Ovary (tissue), 3 donors: Measurements from ENCODE around the gene GNG12.

ENCODE experiments used
- EP300 ChIP-seq: sonication (generic); formaldehyde crosslinking; IDR thresholded peaks from one replicate; pipeline ENCODE4 v1.6.1; 2017; ENCODE audit warnings: antibody characterized with exemption
- POLR2A ChIP-seq: fragments of 450-650 bp; IDR thresholded peaks from one replicate; pipeline ENCODE4 v1.6.1; 2017; ENCODE audit warnings: antibody characterized with exemption, mild to moderate bottlenecking, moderate library complexity
- TF ChIP-seq, protein P1 (sequence below), 3 donors: fragments of 450-650 bp in 2 of 3; fragments of 200-600 bp in 1 of 3; IDR thresholded peaks; one replicate each; pipeline versions ENCODE4 v1.5.1 to v1.8.0; 2016 to 2022; ENCODE audit warnings: antibody characterized with exemption in 3 of 3, mild to moderate bottlenecking in 1 of 3
- donor health status: DM: no; HTN: no; CAD: no.

DNA sequence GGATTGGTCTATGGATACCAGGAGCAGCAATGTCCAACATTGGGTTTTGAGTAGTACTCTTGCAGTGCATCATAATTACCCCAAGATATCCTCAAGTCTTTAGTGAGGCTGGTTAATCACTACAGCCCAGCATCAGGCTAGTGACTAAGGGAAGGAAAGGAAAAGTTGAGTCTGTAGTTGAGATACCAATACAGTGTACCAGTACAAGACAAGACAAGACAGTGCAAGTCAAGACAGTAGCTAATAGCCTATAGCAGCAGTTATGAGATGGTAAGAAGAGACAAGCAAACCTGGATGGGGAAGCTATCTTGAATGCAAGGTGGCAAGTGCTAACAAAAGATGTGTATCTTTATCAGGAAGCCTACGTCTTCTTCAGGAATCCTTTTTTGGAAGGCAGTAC is 13.3 kb upstream of the GNG12 start:
- TF ChIP-seq, protein P1, sequence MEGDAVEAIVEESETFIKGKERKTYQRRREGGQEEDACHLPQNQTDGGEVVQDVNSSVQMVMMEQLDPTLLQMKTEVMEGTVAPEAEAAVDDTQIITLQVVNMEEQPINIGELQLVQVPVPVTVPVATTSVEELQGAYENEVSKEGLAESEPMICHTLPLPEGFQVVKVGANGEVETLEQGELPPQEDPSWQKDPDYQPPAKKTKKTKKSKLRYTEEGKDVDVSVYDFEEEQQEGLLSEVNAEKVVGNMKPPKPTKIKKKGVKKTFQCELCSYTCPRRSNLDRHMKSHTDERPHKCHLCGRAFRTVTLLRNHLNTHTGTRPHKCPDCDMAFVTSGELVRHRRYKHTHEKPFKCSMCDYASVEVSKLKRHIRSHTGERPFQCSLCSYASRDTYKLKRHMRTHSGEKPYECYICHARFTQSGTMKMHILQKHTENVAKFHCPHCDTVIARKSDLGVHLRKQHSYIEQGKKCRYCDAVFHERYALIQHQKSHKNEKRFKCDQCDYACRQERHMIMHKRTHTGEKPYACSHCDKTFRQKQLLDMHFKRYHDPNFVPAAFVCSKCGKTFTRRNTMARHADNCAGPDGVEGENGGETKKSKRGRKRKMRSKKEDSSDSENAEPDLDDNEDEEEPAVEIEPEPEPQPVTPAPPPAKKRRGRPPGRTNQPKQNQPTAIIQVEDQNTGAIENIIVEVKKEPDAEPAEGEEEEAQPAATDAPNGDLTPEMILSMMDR (IDR thresholded peaks at IDR 0.05), result no peak
- no peak for TF ChIP-seq EP300
- no peak for TF ChIP-seq POLR2A
